ENCODE measurements around the gene CHST15. TPM values are rescaled to one million over a fixed set of nuclear protein-coding genes. Genes with fewer than 3 reads are reported as not detected.

Gene CHST15
- total and polyA plus RNA-seq, 2 of the 8 experiments (the other 6 are each of a cell fraction or from before 2014, with no cell fraction given) = 8.8 to 9.1 TPM

DNA sequence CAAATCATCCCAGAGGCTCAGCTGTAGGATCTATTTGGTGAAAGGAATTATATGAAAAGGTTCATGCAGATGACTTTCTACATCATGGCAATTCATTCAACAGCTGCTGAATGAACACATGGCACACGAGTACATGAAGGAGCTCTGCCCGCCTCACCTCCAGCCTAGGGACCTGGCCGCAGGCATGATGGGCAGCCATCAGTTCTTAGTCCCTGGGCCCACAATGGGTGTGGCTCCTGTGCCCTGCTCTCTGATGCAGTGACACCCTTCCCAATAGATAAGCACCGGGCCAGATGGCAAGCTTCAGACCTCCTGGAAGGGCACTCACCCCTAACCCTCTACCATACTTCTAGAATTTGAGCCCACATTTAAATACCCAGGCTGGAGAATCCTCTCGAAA is 3.5 kb downstream of the CHST15 start (continued):
- TF ChIP-seq, protein P1, sequence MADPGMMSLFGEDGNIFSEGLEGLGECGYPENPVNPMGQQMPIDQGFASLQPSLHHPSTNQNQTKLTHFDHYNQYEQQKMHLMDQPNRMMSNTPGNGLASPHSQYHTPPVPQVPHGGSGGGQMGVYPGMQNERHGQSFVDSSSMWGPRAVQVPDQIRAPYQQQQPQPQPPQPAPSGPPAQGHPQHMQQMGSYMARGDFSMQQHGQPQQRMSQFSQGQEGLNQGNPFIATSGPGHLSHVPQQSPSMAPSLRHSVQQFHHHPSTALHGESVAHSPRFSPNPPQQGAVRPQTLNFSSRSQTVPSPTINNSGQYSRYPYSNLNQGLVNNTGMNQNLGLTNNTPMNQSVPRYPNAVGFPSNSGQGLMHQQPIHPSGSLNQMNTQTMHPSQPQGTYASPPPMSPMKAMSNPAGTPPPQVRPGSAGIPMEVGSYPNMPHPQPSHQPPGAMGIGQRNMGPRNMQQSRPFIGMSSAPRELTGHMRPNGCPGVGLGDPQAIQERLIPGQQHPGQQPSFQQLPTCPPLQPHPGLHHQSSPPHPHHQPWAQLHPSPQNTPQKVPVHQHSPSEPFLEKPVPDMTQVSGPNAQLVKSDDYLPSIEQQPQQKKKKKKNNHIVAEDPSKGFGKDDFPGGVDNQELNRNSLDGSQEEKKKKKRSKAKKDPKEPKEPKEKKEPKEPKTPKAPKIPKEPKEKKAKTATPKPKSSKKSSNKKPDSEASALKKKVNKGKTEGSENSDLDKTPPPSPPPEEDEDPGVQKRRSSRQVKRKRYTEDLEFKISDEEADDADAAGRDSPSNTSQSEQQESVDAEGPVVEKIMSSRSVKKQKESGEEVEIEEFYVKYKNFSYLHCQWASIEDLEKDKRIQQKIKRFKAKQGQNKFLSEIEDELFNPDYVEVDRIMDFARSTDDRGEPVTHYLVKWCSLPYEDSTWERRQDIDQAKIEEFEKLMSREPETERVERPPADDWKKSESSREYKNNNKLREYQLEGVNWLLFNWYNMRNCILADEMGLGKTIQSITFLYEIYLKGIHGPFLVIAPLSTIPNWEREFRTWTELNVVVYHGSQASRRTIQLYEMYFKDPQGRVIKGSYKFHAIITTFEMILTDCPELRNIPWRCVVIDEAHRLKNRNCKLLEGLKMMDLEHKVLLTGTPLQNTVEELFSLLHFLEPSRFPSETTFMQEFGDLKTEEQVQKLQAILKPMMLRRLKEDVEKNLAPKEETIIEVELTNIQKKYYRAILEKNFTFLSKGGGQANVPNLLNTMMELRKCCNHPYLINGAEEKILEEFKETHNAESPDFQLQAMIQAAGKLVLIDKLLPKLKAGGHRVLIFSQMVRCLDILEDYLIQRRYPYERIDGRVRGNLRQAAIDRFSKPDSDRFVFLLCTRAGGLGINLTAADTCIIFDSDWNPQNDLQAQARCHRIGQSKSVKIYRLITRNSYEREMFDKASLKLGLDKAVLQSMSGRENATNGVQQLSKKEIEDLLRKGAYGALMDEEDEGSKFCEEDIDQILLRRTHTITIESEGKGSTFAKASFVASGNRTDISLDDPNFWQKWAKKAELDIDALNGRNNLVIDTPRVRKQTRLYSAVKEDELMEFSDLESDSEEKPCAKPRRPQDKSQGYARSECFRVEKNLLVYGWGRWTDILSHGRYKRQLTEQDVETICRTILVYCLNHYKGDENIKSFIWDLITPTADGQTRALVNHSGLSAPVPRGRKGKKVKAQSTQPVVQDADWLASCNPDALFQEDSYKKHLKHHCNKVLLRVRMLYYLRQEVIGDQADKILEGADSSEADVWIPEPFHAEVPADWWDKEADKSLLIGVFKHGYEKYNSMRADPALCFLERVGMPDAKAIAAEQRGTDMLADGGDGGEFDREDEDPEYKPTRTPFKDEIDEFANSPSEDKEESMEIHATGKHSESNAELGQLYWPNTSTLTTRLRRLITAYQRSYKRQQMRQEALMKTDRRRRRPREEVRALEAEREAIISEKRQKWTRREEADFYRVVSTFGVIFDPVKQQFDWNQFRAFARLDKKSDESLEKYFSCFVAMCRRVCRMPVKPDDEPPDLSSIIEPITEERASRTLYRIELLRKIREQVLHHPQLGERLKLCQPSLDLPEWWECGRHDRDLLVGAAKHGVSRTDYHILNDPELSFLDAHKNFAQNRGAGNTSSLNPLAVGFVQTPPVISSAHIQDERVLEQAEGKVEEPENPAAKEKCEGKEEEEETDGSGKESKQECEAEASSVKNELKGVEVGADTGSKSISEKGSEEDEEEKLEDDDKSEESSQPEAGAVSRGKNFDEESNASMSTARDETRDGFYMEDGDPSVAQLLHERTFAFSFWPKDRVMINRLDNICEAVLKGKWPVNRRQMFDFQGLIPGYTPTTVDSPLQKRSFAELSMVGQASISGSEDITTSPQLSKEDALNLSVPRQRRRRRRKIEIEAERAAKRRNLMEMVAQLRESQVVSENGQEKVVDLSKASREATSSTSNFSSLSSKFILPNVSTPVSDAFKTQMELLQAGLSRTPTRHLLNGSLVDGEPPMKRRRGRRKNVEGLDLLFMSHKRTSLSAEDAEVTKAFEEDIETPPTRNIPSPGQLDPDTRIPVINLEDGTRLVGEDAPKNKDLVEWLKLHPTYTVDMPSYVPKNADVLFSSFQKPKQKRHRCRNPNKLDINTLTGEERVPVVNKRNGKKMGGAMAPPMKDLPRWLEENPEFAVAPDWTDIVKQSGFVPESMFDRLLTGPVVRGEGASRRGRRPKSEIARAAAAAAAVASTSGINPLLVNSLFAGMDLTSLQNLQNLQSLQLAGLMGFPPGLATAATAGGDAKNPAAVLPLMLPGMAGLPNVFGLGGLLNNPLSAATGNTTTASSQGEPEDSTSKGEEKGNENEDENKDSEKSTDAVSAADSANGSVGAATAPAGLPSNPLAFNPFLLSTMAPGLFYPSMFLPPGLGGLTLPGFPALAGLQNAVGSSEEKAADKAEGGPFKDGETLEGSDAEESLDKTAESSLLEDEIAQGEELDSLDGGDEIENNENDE (IDR thresholded peaks at IDR 0.05; ENCODE audit: insufficient replicate concordance, low read length) = no peak
- TF ChIP-seq SUZ12 (IDR thresholded peaks at IDR 0.05; ENCODE audit: low read length) (no peak), TEAD4 (IDR thresholded peaks at IDR 0.05; ENCODE audit: low read depth, low read length) (no peak), BCL11A (IDR thresholded peaks at IDR 0.05; ENCODE audit: low read depth in 2 of 2, low read length in 2 of 2) (no peak), KDM4A (IDR thresholded peaks at IDR 0.05; ENCODE audit: low read depth, low read length, severe bottlenecking) (no peak), JUND (IDR thresholded peaks at IDR 0.05; ENCODE audit: low read length) (no peak), KDM1A (IDR thresholded peaks at IDR 0.05; ENCODE audit: borderline replicate concordance, low read length) (no peak), ATF3 (IDR thresholded peaks at IDR 0.05; ENCODE audit: insufficient read depth, low read depth, low read length) (no peak), RXRA (IDR thresholded peaks at IDR 0.05; ENCODE audit: insufficient read depth, low read depth, low read length) (no peak), SRF (IDR thresholded peaks at IDR 0.05; ENCODE audit: low read depth, low read length) (no peak)
